GM19328 (cell line): ENCODE data around the gene FAM151B.

Source experiments
- ATAC-seq: cut with Tn5 transposase; IDR thresholded peaks from one replicate; pipeline ENCODE4 v1.9.1; 2021; ENCODE audit warnings: mild to moderate bottlenecking, moderate library complexity; ENCODE audit not compliant: unreplicated experiment

FAM151B gene

GRCh38 chr5:80584770-80585169, 96.9 kb downstream of the FAM151B start:
- ATAC-seq = no peak

- no peak for ATAC-seq
Observed at GRCh38 chr5:80588858-80589540, 101.1 kb downstream of the FAM151B start.

DNA sequence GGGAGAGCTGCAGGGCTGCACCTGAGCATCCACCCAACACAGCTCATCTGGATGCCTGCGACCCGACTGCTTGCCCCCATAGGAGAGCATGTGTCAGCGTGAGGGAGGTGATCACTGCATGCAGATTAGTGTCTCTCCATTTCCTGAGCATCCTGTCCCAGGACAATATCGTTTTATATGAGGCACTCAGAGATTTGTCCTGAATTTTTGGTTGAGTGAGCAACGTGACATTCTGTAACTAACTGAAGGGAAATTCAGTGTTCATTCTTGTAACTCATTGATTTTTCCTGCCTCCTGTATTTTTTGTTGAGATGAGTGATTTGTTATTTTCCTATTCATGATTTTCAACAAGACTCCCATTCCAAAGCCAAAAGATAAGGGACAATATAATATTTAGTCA, 102.9 kb downstream of the FAM151B start:
- ATAC-seq = no peak

GRCh38 chr5:80591352-80591751, 103.5 kb downstream of the FAM151B start:
- ATAC-seq = no peak

DNA sequence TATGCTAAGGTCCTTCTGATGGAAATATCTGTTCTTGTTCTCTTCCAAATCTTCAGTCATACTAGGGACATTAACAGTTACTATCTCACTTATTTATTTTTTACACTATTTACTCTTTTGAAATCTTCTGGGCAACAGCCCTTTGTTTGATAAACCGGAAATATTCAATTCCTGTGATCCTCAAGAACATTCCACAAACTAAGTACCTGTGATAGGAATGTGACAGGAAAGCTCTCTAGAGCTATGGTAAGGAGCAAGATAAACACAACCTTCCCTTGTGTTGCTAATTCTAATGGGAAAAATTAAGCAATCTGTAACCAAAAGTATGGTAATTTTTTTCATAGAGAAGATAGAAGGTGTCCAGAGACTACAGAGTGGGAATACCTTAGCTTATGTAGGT, 104.2 kb downstream of the FAM151B start:
- ATAC-seq = no peak
